LoVo (cell line): ENCODE results near the gene ARNT2.

Source experiments
- DNase-seq: peaks from one replicate; pipeline ENCODE4 v3.0.0-alpha.2; 2016; ENCODE audit warnings: low spot score

ARNT2 gene

GRCh38 chr15:80411788-80412288 is 7.7 kb downstream of the ARNT2 start:
- no peak for DNase-seq

DNA sequence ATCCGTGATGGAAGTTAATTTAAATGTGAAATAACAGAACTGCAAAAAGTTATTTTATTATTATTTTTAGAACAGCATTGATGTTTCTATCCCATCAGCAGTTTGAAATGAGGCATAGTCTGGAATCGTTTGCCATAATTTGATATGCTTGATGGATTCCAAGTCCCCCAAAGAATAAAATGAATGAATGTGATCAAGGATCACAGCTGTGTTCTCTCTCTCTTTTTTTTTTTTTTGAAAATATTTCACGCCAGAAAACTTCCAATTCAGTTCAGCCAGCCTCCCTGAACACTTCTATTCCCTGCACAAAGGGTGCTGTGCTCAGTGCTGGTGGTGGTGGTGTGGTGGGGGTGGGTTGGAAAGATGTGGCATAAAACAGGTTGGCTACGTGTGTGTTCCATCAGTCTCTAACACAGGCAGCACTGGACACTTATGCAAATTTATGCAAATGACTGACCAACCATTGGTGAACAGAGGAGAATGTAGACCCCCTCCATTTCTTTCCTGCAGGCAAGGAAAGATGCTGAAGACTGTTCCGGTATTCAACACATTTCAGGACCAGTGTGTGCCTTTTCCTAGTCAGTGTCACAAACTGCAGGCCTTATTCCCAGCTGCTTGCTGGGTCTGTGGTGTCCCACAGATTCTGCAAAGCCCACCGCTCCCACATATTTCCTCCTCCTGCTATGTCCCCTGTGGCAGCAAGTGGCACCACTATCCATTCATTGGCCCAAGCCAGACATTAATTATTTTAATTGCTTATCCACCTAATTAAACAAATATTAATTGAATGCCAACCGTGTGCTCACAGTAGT is 10.6 kb downstream of the ARNT2 start:
- no peak for DNase-seq

DNA sequence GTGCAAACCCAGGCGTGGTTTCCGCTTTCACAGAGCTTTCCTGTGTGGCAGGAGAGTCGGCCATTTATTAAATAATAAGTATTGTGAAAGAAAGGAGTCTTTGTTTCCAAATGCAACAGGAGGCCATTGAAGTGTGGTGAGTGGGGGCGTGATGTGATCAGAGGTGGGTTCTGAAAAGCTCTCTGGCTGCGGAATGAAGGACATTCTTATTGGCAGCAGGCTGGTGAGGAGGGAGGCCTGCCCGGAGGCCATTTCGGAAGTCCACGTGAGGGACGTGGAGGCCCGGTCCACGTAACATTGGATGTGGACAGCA is 11.1 kb downstream of the ARNT2 start:
- DNase-seq, result no peak

GRCh38 chr15:80416702-80417101 is 12.5 kb downstream of the ARNT2 start:
- DNase-seq, result no peak

- DNase-seq, result peak; percentile 54
These were observed 14.8 kb downstream of the ARNT2 start for GRCh38 chr15:80418892-80419537.

GRCh38 chr15:80419546-80419945 is 15.4 kb downstream of the ARNT2 start:
- no peak for DNase-seq

DNA sequence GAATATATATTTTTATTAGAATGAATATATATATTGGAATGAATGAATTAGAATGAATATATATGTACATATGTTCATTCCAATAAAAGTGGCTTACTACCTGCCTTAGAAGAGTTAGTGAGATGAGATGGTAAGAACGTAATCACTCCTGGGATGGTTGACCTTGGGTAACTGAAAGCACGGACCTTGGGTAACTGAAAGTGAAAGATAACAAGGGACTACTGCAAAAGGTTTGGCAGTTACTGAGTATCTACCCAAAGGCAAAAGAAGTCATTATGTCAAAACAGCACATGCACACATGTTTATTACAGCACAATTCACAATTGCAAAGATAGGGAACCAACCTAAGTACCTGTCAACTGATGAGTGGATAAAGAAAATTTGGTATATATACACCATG is 16.5 kb downstream of the ARNT2 start:
- DNase-seq, result no peak

DNA sequence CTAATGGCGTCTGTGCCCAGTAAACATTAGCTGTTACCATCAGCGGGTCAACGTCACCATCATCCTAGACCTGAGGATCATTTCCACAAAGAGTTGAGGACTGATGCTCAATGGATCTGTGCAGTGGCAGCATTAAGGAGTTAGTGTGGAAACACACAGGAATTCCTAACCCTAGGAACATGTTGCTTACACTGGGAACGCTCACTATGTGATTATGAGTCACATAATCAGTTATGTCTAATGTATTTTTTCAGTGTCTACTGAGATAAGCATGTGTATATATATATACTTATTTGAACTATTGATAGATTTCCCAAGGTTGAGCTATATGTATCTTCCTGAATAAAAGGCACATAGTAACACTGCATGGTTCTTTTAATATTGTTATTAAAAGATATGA is 19.0 kb downstream of the ARNT2 start:
- no peak for DNase-seq

GRCh38 chr15:80424381-80424780 is 20.2 kb downstream of the ARNT2 start:
- DNase-seq, result peak; percentile 61

DNA sequence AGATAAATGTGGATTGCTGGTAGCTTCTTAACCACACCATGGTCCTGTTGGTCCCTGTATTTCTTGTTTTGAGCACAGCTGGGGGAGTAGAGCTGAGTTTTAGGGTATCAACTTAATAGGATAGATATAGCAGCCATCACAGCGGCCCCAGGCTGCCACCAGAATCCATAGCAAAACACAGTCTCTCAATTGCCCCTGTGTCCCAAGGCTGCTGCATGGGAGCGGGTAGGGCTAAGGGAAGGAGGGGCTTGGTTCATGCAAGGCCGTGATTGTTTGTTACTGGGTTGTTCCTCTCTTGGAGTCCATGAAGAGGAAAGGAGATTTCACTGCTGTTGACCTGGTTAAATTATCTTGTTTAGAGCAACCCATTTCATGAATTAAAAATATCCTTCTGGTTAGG is 22.1 kb downstream of the ARNT2 start:
- no peak for DNase-seq

DNA sequence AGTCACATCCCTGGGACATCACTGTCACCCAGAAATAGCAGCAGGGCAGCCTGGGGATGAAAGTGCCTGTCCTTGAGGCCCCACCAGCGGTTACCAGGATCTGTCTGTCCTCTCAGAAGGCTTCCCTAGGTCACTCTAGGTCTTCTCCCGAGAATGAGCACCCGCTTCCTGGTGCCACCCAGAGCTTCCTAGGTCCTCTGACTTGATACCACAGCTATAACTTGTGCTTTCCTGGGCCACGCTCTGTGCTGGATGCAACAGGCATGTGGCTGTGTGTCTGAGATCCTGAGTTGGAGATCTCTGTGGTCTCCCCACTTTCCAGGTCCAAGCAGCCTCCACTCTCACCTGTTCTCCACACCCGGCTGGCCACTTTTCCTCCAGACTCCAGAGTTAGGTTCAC is 25.8 kb downstream of the ARNT2 start:
- no peak for DNase-seq

- no peak for DNase-seq
These were observed 27.6 kb downstream of the ARNT2 start for GRCh38 chr15:80431635-80432344.

GRCh38 chr15:80432345-80432702 is 28.1 kb downstream of the ARNT2 start:
- no peak for DNase-seq

DNA sequence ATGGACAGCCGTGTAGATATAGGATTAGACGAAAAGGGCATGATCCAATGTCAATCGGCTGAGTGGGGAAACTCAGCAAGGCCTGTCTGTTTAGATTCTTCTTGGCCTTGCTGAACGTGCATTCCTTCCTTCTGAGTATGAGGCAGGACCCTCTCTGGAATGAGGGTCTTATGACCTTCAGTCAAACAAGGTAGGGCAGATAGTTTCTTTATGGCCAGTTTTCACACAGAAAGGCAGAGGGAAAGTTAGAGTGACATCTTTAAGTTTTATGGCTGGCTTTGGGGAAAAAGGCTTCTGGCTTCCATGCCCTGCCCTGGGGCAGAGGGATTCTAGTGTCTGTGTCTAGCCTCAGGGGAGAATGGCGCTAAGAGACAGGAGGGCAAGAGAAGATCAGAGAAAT is 29.7 kb downstream of the ARNT2 start:
- DNase-seq, result no peak

DNA sequence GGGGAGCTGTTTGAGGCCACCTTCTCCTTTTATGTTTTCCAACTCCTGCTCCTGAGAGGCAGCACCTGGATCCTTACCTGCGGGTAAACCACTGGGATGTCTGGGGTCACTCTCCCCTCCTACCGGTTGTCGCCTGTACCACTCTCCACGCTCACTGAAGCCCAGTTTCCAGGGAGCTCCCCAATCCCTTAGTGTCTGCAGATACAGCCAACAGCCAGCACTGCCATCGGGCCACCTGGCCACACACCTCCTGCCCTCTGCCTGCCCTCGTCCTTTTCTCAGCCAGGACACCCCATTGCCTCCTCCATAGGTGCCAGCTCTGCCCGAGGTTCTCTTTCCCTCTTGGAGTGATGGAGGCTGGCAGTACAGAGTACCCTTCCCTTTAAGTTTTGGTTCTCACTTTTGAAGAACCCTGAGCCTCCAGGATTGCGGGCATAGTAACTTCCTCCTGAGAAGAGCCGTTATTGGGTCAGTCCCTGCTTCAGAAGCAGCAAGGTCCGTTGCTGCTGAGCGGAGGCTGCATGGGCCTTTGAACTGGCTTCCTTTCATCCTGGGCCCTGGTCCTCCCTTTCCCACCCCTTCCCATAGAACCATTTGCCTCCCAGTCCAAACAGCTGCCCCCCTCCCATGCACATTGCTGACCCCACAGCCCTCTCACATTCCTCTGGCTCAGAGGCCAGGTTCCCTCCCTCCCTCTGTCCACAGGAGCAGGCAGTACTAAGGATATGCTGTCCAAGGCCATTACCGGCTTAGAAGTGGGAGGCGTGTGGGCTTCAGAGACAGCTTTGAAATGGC is 30.9 kb downstream of the ARNT2 start:
- DNase-seq, result no peak

- DNase-seq, result peak; percentile 84
These were observed 32.5 kb downstream of the ARNT2 start for GRCh38 chr15:80436511-80437307.

GRCh38 chr15:80437334-80437891 is 33.2 kb downstream of the ARNT2 start:
- no peak for DNase-seq

DNA sequence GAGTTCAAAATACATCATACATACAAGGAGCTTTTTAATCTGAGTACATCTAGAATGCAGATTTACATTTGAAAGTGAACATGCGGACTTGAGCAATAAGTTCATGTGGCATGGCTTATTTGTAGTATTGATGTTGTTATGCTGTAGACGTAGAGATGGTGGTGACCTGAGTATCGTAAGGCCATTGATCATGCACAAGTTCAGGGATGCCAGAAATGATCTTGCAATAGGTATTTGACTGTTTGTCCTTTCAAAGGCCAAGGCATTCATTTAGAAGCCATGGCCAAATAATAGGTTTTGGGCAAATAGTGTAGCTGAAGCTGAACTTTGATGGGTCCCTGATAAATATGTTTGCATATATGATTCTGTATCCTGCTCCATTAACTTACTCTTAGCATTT is 35.0 kb downstream of the ARNT2 start:
- no peak for DNase-seq

DNA sequence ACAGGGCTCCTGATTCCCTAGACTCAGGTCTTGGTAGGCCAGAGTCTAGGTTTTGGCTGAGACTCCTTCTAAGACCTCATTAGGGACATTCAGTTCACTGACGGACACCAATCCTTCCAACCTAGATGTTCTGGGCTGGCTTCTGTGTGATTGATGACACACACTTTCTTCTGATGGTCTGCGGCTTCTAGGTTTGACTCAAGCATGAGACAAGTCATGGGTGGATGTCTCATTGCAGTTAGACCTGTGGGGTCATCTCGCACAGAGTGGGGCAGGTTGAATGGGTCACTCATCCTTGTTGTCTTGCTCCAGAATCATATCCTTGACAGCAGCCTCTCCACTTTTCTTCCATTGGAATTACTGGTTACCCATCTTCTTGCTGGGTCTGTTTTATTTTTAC is 35.8 kb downstream of the ARNT2 start:
- DNase-seq, result no peak

- no peak for DNase-seq
These were observed 36.9 kb downstream of the ARNT2 start for GRCh38 chr15:80441041-80441440.

- DNase-seq, result no peak
These were observed 37.5 kb downstream of the ARNT2 start for GRCh38 chr15:80441714-80442113.
